Left kidney (tissue), 1 donor: Measurements from ENCODE around the gene VPS41. TPM values are rescaled to one million over a fixed set of nuclear protein-coding genes. Genes with fewer than 3 reads are reported as not detected.

Experiments used
- polyA plus RNA-seq: library from polyadenylated mRNA; unstranded; fragments of 120-200 nt; gene quantifications from one replicate; pipeline ENCODE4 v1.2.1, GENCODE V29; 2013; ENCODE audit not compliant: insufficient read length

The VPS41 gene
- polyA plus RNA-seq, 1 donor = 102 TPM

Other genes with a start within 250 kb of the VPS41 start
- 0.18 TPM for gene POU6F2, start 68.7 kb upstream of the VPS41 start, polyA plus RNA-seq